Keratinocyte (primary cell): Measurements from ENCODE around the gene OR9G4.

Experiments
- CTCF ChIP-seq, 3 experiments: IDR thresholded peaks in 1 of 3; conservative IDR thresholded peaks in 1 of 3; optimal IDR thresholded peaks in 1 of 3; 2 replicates in 2 of 3; 3 replicates in 1 of 3; pipeline versions ENCODE3 to v1.5.1; 2011; ENCODE audit warnings: low read length in 3 of 3, mild to moderate bottlenecking in 3 of 3, moderate library complexity in 2 of 3, control low read depth in 1 of 3, inconsistent platforms in 1 of 3; ENCODE audit not compliant: insufficient read depth in 2 of 3; ENCODE audit errors: extremely low read depth in 1 of 3
- EZH2 ChIP-seq: IDR thresholded peaks from one replicate; pipeline ENCODE4 v1.6.1; 2012; ENCODE audit warnings: inconsistent platforms, mild to moderate bottlenecking, low read length, moderate library complexity

DNA sequence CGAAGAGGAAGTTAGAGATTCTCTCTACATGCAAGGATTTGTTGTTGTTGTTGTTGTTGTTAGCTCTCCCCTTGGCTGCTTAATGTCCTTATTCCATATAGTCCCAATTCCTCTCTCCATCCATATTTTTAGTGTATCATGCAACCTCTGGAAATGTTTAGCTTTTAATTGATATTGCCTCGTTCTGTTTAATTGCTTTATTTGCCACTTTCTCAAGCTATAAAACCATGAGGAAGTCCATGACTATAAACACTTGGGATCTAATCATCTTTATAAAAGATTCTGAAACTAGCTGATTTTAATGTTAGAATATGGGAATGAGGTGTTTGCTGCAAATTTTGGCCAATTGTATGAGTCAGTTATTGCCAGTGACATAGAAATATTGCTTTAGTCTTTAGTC lies 55.1 kb downstream of the OR9G4 start:
- TF ChIP-seq CTCF (optimal IDR thresholded peaks at IDR 0.05 in 1 of 3, IDR thresholded peaks at IDR 0.05 in 1 of 3, conservative IDR thresholded peaks at IDR 0.05 in 1 of 3; ENCODE audit: extremely low read depth in 1 of 3, insufficient read depth in 2 of 3, low read length in 3 of 3) (no peak), EZH2 (no peak)
